NCI-H82 treated with DMSO at 0.1 percent for 48 hours (cell line): ENCODE results near the gene OR9Q2.
"Not testable (repeated sequence)": the region's sequence is repeated elsewhere in the genome, so short reads cannot be mapped to it uniquely, and the experiment has no call there.

Source experiments
- DNase-seq: peaks from one replicate; lab custom pipeline; 2025; ENCODE audit not compliant: unreplicated experiment; lab: John Stamatoyannopoulos, UW

The OR9Q2 gene, protein sequence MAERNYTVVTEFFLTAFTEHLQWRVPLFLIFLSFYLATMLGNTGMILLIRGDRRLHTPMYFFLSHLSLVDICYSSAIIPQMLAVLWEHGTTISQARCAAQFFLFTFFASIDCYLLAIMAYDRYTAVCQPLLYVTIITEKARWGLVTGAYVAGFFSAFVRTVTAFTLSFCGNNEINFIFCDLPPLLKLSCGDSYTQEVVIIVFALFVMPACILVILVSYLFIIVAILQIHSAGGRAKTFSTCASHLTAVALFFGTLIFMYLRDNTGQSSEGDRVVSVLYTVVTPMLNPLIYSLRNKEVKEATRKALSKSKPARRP

DNA sequence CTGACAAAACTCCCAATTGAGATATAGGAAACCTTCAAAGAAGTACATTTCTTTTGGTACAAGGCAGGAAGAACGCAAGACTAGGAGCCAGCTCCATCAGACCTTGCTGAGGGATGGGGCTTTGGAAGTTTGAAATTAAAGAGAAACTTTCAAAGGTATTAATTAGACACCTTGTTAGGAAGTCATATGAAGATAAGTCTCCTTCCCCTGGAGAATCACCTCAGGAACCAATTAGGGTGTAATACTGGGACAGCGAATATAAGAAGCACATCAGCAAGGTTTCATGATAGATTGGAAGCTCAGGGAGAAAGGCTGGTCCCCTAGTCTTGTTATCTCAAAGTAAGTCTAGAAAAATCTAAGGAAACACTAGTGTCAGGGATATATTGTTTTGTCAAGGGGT, at the start of gene OR9Q2:
Gene OR9Q2, plus strand, starts transcription at position 301 of the 400 bp plus-strand sequence. CDS start 1,421 bp downstream, outside the sequence.
- DNase-seq, result no peak

DNA sequence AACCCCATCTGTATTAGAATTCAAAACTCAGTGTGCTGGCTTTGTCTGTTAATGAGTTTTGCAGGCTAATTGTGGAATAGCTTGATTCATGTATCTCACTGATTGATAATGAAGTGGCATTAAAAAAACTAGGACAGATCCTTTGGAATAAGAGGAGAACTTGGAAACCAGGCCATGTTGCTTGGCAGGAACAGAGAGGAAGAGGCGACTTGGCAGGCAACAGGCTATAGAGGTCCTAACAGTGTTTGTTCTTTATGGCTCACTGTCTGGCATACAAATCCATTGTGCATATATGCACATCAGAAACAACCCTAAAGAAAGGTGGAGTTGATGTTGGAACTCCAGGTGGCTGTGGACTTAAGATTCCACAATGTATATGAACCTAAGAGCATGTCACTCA, 46.1 kb upstream of the OR9Q2 start:
- no peak for DNase-seq

DNA sequence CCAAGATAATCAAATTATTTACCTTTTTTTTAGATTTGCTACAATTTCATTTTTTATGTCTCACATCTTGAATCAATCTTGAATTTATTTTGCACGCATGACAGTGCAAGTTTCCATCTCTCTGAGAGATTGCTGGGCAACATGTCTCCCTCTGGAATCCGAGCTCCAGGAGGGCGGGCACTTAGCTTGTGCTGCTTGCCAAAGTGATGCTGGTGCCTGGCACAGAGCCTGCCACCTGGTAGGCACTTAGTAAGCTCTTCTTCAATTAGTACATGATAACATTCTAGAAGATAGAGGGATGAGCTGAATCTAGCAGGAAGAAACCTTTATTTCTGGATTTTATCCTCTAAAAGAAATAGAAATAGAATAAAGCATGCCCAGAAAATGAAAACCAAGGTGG, 36.1 kb upstream of the OR9Q2 start:
- DNase-seq, result no peak

DNA sequence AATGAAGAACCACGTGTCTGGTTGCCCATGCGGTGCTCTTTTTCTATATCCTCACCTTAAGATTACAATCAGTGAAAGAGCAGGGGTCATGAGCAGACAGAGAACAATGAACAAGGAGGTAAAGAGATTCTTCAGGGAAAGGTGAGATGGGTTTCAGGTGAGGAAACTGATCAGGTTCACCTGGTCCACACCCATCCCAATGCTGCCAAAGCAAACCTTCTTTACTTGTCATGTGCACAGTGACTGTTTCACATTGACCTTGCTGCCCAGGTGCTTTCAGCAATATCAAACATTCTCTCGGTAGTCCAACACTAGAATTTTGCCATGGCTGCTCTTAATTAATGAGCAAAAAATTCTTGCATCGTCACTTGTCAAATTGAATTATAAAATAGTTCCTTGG, 24.5 kb upstream of the OR9Q2 start:
- no peak for DNase-seq

DNA sequence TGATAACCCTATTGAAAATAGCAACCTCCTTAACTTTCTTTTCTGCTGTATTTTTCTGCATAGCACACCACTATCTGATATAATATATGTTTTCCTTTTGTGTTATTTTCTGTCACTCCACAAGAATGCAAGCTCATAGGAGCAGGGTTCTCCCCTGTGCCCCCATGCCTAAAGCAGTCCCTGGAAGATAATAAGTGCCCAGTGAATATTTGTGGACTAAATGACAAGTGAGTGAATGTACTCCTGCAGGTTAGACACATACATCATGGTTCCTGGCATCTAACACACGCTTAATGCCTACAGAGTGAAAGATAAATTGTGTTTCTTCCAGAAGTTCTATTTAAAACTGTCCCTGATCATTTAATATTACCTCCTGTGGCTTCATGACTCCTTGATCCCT, 23.9 kb upstream of the OR9Q2 start:
- DNase-seq, result no peak

DNA sequence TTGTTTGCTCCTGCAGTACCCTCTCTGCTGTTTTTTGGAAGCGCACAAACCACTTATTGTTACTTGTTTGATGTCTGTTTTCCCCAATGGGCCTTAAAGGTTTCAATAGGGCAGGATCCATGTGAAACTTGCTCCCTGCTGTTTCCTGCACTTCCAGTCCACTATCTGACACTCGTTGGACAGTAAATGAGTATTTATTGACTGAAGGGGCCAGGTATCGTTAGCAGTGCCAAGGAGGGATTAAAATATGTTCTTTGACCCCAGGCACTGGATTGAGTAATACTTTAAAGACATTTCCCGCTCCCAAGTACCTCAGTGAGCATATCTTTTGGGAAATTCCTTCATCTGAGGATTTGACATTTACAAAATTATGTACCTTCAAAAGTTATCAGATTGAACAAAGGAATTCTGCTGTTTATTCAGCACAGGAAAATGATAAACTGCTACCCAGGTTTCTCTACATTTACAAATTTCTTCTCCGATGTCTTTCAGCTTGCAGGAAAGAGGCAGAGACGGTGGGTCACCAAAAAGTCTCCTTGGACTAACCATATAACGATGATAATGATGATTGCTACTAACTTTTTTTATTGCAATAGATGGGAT, 23.3 kb upstream of the OR9Q2 start:
- DNase-seq, result no peak

DNA sequence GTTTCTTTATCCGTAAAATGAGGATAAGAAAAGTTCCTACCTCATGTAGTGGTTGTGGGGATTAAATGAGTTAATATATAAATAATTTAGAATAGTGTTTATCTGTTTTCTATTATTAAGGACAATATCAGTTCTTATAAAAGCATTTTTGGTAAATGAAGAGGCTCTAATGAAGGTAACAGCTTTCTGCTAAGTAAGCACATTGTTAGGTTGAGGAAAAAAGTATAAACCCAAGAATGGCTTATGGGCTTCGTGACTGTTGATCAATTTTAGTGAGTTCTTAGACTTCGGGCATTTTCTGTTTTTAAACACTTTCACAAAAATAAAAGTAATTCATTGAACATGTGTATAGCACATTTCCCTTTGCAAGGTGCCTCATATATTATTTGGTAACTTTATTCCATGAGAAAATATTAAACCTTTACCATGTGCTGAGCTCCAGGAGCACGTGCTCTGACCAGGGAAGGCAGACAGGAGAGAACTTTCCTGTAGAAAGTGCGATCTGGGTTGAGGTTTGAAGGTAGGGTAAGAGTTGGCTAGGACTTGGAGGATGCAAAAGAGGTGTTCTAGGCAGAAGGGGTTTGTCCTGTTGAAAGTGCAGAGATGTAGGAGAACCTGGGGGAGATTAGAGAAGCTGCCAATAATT, 11.3 kb upstream of the OR9Q2 start:
- no peak for DNase-seq

DNA sequence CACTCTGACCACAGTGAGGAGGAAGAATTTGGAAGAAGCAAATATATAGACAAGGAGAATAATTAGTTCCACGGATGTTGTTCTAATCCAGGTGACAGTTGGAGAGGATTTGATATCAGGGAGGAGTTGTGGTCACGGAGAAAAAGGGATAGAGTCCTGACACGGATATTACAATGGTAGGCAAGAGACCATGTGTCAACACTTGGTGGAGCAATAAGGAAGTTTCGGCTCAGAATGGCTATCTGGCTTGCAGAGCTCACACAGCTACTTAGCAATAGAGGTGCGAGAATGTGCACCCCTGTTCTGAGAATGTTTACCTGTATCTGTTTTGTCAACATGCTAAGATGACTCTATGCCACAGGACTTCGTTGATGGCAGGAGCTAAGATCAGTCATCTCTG, 10.4 kb upstream of the OR9Q2 start:
- no peak for DNase-seq

DNA sequence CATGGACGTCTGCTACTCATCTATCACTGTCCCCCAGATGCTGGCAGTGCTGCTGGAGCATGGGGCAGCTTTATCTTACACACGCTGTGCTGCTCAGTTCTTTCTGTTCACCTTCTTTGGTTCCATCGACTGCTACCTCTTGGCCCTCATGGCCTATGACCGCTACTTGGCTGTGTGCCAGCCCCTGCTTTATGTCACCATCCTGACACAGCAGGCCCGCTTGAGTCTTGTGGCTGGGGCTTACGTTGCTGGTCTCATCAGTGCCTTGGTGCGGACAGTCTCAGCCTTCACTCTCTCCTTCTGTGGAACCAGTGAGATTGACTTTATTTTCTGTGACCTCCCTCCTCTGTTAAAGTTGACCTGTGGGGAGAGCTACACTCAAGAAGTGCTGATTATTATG, 9.2 kb upstream of the OR9Q2 start:
- no peak for DNase-seq

DNA sequence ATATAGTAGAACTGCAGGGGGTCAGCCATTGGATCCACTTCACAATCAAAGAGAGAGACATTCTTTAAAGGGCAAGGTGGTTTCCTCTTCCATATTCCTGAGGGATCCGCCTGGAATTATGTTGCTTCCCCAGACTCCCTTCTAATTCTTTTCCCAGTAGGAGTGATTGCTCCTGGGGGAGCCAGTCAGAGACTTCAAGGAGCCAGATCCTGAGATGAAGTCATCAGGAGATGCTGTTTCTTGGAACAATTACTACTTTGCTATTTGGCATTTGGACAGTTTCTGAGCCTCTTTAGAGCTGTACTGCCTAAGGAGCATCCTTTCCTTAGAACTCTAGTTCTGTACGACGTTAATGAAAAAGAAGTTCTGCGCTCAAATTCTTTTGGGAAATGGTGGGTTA, 1.9 kb upstream of the OR9Q2 start:
- DNase-seq, result no peak

DNA sequence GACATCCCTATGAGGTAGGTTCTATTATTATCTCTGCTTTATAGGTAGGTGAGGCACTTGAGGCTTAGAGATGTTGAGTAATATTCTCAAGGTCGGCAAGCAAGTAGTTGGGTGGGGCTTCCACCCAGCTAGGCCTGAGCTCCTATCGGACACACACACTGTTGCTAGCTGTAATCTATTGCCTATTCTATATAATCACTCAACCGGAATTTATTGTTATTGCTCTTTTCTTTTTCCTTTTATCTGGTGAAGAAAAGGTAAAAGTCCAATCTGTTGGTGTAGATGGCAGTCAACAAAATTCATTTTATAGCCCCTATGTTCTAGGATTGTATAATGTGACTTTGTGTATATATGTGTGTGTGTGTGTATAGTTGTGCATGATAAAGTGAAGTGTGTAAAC, 3.4 kb downstream of the OR9Q2 start:
- no peak for DNase-seq

DNA sequence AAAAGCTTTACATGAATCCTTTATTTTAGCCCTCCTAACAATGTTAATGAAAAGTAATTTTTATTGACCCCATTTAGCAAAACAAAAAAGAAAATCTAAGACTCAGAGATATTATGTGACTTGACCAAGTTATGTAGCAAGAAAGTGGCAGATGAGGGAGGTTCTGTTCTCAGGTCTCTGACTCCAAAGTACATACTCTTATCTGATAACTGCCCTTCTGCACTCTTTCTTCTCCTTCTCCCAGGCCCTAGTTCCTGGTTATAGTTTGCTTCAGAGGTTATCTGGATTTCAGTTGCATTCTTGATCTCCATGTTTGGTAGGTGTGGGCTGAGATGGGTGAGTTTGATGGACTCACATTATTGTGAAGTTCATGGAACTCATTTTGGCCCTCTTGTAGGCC, 4.5 kb downstream of the OR9Q2 start:
- DNase-seq, result no peak

DNA sequence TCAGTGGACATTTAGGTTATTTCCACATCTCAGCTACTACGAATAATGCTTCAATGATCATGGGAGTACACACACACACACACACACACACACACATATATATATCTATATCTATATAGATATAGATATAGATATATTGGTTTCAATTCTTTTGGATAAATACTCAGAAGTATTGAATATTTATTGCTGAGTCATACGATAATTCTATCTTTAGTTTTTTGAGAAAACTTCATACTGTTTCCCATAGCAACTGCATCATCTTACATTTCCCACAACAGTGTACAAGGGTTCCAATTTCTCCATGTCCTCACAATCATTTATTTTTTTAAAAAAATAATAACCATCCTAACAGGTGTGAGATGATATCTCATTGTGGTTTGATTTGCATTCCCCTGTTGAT, 7.1 kb downstream of the OR9Q2 start:
- no peak for DNase-seq

DNA sequence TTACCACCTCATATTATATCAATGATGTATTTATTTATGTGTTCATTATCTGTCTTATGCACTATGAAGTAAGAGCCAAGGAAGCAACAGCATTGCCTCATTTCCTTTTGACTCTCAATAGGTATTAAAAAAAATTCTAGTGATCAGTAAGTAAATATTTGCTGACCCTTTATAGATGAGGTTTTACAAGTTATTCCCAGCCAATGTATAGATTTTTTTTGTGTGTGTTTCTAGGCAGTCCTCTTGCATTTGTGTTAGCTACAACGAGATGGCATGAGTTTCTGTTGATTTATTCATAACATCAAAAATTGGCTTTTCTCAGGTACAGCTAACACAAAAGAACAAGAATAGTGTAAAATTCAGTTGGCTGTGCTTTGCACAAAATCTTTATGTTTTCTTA, 10.4 kb downstream of the OR9Q2 start:
- no peak for DNase-seq

DNA sequence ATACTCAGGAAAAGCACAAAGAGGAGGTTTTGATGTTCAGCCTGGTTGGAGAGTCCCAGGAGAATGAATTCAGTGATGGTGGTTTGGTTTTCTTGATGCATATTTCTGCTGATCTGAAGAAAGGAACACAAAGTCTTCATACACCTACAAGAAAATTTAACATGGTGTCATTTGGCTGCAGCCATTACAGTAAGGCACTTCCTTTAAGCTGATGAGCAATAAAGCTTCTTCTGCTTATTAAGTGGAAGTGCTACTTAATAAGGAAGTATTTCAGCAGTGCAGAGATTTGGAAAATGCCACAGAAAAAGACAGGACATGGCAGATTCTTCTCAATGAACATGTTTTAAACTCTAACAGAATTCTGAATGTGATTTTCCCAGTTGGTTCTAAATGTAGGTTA, 15.2 kb downstream of the OR9Q2 start, which contains the start of gene OR1S2:
Gene OR1S2, minus strand, starts transcription at position 101 of the 400 bp plus-strand sequence. Its CDS starts 0 bp downstream, at position 101.
- DNase-seq, result no peak

DNA sequence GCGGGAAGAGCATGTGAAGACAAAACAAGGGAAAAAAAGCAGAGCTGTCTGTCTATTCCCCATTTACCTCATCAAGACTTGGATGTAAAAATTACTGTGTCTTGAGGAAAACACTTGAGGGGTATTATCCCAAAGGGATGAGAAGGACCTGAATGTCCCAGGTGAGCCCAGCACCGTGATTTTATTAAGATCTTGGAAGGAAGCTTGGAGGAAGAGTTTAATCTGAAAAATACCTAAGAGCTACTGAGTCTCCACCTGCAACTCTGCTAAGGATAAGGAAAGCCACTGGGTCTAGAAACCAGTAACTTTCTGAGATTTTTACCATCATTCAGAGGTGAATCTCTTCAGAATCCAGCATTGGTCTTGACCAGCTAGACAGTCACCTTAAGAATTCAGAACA, 23.6 kb downstream of the OR9Q2 start, which contains the start of gene OR1S1:
Gene OR1S1, plus strand, starts transcription at position 301 of the 400 bp plus-strand sequence.
- DNase-seq, result not testable (repeated sequence)

DNA sequence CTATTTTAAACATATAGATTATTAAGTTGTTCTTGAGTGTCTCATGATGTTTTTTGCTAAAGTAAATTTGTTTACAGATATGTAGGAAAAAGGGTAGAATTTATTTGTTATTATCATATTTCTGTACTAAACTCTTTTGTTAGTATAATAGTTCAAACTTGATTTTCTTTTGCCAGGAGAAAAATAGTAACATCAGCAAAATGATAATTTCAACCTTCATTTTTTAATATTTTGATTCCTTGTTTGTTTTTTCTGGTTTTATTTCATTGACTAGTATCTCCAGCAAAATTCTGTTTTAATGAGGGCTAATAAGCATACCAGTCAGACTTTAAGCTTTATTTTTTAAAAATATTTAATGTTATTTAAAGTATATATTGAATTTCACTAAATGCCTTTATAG, 27.6 kb downstream of the OR9Q2 start:
- no peak for DNase-seq

DNA sequence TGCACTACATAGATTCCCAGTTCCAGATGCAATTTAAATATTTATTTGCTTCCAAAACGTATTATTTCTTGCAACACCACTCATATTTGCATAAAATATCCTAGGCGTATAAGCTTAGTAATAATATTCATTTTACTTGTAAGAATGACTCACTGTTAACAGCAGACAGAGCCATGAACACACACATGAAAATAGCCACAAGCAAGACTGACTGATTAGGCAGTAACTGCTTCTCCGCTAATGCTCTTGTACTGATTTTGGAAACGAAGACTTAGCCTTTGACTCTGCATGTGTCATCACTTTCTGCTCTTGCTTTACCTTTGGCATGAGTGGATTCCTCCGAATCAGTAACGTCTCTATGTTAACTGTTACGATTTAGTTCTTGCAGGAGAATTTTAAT, 33.9 kb downstream of the OR9Q2 start:
- DNase-seq, result no peak

DNA sequence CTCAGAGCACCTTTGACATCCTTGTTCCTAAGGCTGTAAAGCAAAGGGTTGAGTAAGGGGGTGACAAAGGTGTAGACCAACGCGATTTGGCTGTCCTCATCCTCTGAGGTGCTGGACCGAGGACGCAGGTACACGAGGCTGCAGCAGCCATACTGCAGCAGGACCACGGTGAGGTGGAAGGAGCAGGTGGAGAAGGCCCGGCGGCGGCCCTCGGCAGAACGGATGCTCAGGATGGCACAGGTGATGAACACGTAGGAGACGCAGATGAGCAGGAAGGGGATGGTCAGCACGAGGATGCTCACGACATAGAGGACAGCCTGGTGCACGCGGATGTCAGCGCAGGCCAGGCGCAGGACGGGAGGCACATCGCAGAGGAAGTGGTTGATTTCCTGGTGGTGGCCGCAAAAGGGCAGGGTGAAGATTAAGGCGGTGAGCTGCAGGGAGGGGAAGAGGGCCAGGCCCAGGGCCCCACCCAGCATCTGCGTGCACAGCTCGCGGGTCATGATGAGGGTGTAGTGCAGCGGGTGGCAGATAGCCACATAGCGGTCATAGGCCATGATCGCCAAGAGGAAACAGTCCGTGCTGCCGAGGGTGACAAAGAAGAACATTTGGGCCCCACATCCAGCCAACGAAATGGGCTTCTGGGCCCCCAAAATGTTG, 39.2 kb downstream of the OR9Q2 start:
- DNase-seq, result no peak
